ENCODE data around the gene JAML. TPM values are rescaled to one million over a fixed set of nuclear protein-coding genes. Genes with fewer than 3 reads are reported as not detected.

Gene JAML
- polyA plus RNA-seq, 12 donors: 1.7 to 15.5 (median 3.0) TPM; not detected in 1

DNA sequence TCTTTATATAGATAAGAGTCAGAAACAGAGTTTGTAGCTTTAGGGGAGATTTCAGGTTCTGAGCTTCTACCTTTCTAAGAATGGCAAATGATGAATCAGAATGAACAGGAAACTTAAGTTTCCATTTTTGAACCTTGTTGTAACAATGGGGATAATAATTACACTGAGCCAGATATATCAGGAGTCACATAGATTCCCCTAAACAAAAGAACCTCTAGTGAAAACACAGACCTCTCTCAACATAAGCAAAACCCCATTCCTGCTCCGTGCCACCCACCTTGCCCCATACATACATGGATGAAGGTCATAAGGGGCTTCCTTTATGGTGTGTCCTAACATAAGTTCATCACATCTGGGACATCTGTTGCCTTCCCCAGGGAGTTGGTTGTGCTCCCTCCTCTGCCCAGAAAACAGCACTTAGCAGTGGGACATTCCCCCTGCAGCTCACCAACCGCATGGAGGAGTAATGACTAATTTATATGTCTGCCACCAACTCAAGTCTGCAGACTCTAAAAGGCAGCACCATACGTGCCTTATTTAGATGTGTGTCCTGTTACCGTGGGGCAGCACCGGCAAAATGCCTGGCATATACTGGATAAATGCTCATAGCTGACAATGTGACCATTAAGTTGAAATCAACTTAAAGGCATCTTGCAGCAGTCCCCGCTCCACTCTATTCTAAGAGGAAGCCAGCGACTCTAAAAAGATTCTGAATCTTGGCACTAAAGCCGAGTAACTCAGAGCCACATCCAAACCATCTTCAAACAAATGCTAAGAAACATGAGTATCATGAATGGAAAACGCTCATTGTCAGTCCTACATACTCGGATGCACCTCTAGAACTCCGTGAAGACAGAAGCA is 8.0 kb downstream of the JAML start:
- no peak for DNase-seq

DNA sequence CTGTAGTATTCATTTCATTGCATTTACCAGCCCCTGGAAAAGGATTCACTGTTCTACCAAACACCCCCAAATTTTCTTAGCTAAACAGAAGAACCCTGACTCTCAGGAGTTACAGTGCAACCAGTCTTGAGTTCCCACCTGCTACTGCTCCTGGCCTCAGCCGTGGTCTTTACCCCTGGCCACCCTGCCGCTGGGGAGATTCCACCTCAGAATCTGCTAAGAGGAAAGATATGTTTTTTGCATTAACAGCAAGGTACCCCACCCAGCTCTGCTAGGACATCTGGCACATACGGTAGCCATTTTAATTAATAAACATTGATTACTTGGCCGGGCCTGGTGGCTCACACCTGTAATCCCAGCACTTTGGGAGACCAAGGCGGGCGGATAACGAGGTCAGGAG is 9.0 kb downstream of the JAML start:
- no peak for DNase-seq

DNA sequence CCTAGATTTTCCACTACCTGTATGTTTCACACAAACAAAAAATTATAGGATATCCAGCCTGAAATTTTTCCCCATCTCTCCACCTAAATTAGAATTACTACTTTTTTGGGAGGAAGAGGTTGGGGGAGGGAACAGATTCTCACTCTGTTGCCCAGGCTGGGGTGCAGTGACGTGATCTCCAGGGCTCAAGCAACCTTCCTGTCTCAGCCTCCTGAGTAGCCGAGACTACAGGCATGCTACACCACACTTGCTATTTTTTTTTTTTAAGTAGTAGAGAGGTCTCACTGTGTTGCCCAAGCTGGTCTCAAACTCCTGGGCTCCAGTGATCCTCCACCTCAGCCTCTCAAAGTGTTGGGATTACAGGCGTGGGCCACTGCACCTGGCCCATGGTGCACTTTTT is 9.5 kb downstream of the JAML start:
- DNase-seq: no peak

DNA sequence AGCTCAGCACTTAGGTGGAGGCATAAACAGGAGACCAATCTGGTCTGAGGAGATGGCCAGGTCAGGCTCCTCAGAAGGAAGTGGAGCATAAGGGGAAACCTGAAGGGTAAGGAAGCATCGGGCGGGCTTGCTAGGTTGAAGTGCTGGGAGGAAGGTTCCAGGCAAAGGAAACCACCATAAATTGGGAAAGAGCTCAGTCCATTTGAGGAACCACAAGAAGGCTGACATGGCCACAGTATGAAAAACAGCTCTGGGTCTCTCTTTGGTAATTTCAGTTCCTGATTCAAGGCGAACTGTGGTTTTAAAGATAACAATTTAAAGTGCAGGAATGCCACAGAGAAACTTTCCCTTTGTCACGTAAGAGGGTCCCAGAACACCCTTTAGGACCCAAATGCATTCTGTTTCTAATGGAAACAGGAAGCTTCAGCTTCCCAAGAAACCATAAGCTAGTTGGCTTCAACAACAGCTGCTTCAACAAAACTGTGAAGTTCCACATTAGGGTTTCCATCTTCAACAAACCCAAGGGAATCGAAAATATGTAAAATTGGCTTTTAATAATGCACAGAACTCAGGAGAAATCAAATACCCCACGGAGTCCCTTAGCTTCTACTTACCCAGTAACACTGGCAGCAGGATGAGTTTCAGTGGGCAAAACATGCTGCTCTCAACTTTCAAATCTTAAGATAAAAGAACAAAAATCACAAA is 10.4 kb downstream of the JAML start:
- no peak for DNase-seq

DNA sequence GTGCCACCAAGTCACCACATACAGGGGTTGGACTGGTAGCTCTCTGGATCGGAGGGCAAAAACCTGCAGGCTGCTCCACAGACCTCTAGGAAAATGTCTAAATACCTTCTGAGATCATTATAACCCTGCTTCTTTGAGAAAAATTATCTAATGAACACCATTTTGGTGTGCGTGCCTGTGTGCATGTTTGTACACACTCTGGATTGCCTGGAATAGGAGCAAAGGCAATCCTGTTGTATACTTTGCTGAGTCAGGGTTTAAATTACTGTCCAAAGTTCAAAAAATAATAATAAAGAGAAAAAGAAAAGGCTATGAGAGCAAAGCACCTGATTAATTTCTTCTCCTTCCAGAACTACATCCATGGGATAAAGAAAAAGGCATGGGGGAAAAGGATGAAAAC is 11.0 kb downstream of the JAML start:
- DNase-seq: no peak

DNA sequence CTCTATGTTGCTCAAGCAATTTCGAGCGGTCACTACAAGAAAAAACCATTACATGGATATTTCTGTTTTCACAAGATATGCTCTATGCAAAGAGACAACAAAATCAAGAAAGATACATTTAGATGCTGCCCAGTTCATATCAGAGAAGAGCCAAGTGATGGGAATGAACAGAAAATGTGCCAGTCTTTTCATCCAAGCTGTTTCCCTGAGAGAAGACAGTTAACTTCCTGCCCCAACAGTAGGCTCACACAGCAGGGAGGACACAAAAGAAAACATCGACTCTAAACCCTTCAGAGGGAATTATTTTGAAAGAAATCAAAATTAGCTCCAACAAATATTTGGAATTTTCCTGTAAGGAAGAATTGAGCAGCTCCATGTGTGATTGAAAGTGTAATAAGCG is 11.6 kb downstream of the JAML start:
- DNase-seq: no peak

DNA sequence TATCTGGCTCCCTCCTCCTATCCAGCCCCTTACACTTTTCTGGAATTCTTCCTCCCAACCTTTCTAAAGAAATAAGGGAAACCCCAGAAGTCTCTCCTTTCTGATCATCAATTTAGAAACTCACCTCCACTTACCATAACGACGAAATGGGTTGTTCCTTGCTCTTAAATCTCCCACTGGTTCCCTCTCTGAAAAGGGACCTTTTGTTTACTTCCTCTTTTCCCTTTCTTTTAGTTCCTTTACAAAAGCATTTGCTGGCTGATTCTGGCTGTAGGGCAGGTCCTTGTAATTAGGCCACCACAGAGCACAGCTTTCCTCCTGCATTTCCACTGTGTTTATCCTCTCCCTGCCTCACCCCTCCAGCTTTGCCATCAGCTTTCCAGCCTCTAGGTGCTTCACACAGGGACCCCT is 12.0 kb downstream of the JAML start:
- no peak for DNase-seq

DNA sequence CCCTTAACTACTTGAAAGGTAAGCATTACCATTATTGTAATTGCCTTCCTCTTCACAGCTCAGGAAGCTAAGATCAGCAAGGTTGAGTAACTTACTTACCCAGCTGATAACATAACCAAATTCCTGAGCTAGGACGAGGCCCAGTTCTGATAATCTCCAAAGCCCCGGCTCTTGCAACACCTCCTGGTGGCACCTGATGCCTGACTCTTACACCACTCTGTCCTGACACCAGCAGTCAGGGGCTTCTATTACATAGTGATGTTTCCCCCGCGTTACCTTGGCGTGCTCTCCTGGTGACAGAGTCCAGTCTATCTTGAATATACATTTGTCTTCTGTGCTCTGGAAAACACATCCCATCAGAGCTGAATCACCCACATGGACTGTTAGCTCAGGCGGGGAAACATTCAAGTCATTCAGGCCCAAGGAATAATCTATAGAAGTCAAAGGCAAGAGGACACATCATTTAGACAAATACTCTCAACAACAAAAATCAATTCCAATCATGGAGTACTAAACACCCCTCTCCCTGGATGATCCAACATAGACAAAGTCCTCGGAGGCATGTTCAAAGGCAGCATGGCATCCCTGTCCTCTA is 12.6 kb downstream of the JAML start:
- DNase-seq: no peak

DNA sequence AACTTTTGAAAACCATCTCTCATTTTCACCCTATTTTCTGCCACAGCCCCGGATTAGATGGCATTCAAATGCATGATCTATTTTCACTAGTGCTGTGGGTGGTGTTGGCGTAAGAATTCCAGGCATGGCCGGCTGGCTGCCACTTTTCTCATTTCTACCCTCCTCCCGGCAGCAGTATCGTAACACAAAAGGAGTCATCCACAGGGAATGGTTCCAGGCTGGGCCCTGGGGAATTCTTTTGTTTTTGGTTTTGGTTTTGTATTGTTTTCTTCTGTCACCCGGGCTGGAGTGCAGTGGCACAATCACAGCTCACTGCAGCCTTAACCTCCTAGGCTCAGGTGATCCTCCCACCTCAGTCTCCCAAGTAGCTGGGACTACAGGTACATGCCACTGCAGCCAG is 13.8 kb downstream of the JAML start:
- DNase-seq: no peak

DNA sequence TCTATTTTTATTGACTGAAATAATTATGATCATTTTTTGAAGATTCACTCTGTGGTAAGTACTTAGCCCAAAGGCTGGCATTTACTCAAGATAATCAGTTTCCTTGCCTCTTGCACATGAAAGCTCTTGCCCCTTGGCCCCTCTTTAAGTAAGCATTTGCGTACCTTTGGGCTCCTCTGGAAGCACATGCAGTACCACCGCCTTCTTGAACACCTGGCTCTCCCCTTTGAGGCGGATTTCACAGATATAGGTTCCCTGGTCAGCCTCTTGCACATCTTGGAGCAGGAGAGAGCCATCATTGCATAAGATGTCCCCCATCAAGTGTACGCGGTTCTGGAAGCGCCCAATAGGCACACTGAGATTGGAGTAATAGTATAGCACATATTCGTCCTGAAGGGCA is 14.5 kb downstream of the JAML start:
- no peak for DNase-seq

DNA sequence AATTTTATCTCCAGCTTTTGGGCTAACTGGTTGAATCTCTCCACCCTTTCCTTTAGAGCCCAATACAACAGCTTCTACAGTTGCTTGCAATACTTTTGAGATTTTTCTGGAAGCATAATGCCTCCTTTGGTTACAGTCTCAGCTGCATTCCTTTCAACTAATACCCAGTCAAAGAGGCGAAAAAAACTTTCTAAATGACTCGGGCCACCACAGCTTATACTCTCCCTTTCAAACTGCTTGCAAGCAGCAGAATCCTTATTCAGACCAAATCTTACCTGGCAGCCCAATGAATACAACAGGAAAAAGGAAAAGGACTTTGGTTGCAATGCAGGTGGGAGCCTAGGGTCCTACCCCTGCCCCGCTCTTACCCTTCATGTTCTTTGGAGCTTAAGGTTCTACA is 15.8 kb downstream of the JAML start:
- DNase-seq: no peak

DNA sequence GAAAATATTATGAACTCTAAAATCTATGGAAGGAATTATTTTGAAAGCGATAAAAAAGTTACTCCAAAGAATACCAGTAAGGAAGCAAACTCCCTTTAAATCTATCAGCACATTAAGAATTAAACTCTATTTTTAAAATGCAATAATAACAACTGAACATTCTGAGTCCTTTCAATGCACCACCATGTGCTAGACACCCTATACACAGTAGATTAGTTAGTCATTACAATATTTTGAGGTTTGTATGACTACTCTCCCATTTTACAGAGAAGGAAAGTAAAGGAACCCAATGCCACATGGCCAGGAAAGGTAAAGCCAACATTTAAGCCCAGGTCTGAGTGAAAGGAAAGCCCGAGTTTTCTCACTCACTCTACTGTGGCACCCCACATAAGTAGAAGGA is 17.7 kb downstream of the JAML start:
- DNase-seq: no peak

DNA sequence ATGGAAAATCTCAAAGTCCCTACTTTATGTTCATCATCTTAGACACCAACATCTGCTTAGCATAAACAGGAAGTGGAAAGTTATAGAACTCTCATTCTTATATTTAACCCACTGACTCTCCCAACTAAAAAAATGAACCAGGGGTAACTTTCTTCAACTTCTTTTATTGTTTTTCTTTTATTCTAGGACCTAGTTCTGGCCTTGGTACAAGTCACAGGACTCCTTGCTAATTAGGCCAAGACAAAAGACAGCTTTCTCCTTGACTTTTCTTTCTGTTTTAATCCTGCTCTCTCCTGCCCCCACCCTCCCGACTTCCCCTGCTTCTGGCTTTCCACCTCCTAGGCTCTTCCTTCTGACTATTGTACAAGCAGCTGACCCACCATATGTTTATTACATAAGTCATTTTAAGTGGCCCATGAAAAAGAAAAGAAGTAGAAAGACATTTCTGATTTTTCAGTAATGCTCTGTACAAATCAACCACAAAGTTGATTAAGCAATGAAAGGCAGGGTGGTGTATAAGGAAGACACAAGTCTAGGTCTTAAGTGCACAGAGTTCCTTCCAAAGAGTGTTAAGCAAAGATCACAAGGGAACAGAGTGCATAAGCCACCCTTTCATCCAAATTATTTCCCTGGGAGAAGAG is 18.3 kb downstream of the JAML start:
- no peak for DNase-seq

DNA sequence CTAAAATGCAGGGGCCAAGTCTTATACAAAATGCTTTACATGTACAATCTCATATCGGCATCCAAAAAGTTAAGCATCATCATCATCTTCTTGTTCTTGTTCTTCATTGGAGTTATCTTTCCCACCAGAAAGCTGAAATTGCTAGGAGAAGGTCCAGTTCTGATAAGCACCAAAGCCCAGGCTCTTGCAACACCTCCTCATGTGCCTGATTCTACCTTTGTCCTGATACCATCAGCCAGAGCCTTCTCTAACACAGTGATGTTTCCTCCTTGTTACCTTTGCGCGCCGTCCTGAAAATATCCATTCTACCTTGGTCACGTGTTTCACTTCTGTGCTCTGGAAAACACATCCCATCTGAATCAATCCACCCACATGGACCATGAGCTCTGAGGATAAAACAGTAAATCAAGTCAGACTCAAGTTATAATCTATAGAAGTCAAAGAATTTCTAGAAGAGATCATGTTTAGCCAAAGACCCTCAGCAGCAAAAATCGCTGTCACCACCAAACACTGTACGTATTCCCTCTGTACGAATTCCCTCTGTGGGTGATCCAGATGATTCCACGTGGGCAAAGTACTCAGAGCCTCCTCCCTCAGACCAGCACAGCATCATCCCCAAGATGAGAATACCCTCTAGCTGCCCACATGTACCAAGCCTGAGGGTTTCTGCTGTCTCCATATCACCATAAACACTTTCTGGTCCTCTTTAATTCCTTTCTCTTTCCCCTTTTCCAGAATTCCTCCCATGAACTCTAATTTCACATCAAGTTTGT is 19.0 kb downstream of the JAML start:
- no peak for DNase-seq

DNA sequence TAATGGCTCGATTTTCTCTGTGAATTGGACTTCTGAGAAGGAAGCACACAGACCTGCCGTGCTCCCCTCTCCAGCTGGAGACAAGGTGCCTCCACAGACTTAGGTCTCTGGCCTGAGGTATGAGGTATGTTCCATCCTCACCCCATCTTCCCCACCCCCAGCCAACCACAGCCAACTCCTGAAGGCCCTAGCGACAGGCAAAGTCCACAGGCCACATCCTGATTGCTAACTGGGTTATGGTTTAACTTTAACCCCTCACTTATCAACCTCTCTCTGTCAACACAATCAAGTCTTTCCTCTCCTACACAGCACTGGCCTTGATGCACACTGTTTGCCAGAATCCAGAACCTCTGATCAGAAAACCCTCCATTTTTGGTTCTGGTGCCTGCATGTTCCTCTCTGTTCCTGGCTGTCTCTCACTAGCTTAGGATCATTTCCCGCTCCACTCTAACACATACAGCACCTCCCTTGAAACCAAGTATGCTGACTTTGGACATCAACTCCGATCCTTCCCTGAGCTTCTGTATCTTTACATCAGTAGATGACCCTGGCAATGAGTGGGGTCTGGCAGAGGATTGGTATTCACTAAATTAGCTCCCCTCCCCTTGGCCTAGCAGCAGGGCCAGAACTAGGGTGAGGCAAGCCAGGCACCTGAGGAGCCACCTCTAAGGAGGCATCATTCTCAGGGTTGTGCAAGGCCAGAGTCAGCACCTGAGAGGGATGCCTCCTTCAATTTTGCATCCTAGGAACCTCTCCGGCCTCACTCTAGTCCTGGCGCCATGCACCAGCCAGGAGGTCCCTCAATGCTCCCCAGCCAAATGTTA is 22.0 kb downstream of the JAML start:
- DNase-seq: no peak

DNA sequence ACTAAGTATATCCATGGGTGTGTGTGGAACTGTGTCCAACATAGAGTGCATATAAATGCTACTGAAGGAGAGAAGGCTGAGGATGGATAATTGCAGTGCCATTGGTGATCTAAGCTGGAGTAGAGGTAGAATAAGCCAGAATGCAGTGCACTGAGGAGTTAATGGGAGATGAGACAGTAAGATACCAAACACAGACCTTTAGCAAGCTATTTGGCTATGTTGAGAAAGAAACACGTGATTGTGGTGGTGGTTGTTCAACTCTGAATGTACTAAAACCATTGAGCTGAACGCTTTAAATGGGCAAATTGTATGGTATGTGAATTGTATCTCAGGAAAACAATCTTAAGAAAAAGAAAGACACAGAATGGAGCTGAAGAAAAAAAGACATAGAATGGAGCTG is 22.8 kb downstream of the JAML start:
- DNase-seq: no peak

DNA sequence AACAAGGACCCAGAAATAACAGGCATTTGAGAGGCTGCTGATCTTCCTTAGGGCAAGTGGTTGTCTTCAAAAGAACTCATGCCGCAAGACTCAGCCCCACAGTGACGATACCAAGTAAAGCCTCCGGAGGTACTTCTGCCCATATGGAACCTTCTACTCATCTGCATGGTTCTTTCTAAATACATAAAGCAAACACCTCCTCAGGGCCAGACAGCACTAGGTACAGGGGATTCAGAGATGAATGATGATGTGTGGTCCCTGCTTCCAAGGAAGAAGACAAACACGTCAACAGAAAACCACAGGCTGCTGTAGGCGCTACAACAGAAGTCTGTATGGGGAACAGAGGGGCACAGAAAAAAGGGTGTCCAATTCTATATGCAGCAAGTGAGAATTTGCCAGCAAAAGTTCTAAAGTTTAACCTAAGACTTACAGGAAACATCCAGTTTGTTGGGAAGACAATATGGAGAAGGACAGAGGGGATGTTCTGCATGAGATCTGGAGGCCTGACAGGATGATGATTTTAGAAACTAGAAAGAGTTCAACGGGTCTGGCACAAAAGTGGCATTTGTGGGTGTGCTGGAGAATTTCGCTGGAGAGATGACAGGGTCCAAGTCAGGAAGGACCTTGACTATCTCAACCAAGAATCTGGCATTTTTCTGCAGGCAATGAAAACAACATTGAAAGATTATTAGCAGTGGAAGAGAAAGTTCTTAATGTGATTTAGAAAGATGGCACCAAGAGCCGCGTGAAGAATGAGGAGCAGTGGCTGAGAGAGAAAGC is 23.7 kb downstream of the JAML start:
- DNase-seq: no peak

DNA sequence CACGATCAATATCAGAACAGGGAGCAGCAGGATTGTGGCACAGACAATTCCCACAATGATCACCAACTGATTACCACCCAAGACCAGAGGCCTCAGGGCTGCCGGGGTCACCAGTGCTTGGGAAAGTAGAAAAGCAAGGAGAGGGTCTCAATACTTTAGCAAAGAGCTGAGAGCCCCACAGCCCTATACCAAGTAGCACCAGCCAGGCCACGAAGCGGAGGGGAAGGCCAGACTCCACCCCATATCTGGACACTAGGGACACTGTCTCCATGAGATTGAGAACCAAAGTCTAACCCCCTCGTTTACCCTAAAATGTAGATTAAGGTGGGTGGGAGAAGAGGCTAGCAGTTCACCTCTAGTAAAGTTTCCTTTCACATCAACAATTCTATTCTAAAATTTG is 24.3 kb downstream of the JAML start:
- DNase-seq: no peak

DNA sequence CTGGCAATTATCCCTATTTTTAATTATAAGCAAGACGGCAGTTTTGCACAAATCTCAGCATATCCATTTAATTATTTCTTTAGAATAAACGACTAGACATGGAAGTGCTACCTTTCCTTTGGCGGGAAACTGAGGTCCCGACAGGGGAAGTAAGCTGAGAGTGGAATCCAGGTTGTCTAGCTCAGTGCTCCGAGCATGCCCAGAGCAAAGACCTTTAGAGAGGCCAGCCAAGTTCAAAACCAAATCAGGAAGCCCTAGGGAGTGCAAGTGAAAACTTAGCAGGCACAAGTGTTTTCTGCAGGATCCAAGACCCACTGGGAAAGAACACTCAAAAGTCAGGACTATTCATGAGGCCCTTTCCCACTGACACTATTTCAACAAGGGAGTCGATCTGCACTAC is 25.7 kb downstream of the JAML start:
- no peak for DNase-seq

DNA sequence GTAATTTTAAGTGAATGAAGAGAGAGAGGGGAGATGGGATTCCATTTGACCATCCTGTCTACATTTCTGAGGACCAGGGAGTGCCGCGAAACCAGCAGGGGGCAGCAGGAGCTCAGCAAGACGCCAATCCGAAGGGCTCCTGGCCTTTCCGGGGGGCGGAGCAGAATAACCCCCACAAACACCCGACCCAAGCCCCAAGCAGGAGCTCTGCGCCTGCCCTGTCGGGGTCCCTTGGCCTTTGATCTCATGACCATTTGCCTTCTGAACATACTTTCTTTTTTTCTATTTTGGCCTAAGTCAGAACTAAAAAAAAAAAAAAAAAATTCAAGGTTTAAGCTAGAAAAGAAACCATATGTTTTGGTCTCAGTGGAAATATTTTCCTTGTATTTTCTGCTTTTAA is 26.4 kb downstream of the JAML start:
- DNase-seq: peak; percentile 66

Data from muscle of arm (tissue), 12 donors.